ENCODE data around the gene WRNIP1.

- TF ChIP-seq CTCF (conservative IDR thresholded peaks at IDR 0.05; ENCODE audit: low read length): no peak
- no peak for TF ChIP-seq EZH2phosphoT487 (IDR thresholded peaks at IDR 0.05; ENCODE audit: borderline replicate concordance)
These were observed 5.9 kb downstream of the WRNIP1 start for GRCh38 chr6:2771079-2771478.
